GM21576 (cell line): ENCODE results near the gene PHOX2B.

Experiments used
- ATAC-seq: cut with Tn5 transposase; IDR thresholded peaks from one replicate; pipeline ENCODE4 v1.9.1; 2021; ENCODE audit warnings: mild to moderate bottlenecking, moderate library complexity; ENCODE audit not compliant: unreplicated experiment

PHOX2B gene

DNA sequence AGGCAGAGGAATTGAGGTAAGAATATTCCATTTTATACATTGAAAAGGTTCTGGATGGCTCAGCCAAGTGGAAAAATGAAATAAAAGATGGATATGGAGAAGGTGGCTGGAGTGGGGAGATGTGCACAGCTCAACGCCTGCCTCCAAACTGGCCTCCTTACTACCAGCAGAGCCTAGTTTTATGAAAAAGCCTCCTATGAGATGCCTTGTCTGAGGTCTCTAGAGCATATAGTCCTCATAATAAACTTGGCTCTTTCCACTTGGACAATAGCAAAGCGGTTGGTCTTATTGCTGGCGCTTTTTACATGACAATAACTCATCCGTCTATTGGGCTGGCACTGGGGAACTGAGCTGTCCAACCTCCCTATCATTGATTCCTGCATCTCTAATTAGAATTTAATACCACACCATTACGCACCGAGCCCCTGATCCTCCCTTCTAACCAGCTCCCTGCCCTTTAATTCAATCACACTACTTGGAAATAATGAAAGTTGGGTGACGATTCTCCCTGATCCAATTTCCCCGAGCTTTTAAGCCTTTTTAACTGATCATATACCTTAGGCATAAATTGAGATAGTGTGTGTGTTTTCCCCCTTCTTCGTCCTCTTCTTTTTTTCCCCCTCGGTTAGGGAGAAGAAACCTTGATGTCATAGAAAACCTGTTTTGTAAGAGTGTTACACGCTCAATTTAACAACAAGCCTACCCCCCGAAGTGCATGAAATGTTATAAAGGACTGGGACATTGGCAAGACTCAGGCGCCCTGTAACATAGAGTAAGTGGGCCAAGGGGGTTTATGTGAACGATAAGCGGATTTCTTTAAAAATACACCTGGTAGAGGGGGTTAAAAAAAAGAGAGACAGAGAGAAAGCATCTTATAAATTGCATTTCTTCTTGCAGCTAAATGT is at the start of gene PHOX2B:
PHOX2B (minus strand) TSS at position 155 of the 905 bp plus-strand sequence; CDS start at position 40, 115 bp downstream.
- ATAC-seq = no peak

DNA sequence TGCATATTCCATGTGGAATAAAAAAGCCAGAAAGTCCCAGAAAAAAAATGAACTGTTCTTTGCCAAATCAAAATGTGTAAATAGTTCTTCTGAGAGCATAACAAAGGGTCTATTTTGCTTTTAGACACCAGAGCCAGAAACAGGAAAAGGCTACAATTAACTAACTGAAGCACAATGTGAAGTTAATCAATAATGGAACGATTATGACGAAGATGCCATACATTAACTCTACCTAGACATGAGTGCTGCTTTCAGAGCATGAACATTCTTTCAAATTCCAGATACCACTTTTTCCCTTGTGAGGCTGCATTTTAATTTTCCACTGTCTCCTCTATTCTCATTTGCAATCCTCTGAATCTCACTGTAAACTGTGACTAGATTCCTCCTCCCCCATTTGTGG is 48.7 kb upstream of the PHOX2B start:
- ATAC-seq = no peak

DNA sequence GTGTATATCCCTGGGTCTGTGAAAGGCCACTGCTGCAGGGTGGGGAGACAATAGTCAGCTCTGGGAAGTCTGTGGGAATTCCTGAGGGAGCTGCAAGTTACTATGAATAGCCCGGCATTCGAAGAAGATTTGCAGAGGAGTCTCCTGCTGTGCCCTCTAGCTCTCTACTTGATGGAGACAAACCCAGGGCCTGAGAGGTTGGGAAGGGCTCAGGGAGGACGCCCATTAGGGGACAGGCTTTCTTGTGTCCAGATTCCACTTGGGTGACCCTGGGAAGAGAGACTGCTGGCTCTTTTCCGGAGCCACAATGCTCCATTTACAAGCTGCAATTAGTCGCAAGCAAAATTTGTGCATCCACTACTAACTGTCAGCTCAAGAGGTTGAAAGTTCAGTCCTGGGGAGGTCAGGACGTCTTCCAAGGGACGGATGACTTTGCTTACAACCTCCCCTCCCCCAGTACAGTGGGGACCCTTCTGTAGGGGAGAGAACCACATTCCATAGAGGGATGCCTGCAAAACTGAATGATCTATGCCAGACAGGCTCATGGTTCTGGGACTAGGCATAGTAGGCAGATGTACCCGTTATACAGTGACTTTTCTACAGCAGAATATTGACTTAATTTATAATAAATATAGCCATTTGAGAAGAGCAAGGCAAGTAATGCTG is 48.2 kb upstream of the PHOX2B start:
- ATAC-seq = no peak

DNA sequence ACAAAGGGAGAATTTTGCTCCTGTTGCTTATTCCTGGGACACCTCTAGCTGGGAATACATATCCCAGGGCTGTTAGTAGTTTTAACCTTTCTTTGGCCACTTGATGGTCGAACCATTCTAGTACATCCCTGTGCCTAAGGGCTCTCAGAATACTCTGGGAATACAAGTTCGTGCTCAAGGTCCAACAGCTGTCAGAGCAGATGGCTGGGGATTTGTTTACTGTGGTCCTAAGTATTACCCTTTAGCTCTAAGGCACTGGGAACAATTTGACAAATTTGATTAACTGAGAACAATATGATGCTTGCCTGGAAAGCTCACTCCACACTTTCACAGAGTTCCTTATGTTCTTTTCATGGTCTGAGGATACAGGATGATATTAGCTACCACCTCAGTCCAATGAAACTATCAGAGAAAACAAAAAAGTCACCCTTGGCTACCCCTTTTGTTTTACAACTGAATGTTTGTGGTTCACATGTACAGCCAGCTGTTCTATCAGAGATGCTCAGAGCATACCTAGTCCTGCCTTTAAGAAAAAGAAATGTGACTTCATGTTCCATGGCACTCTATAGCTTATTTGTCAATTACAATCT is 47.4 kb upstream of the PHOX2B start:
- no peak for ATAC-seq

DNA sequence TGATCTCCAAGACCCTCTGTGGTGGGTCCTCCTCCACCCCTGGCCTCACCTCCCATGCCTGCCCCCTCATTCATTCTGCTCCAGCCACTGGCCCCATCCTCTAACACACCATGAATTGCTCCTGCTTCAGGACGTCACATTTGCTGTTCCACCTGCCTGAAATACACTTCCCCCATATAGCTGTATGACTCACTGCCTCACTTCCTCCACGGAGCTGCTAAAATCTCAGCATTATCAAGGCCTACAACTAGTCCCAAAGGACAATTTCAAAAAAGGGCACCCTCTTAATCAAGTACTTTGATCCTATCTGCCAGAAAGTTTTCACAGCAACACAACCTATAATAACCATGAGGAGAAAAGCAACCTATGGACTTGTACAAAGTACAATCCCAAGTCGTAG is 43.6 kb upstream of the PHOX2B start:
- ATAC-seq = no peak

DNA sequence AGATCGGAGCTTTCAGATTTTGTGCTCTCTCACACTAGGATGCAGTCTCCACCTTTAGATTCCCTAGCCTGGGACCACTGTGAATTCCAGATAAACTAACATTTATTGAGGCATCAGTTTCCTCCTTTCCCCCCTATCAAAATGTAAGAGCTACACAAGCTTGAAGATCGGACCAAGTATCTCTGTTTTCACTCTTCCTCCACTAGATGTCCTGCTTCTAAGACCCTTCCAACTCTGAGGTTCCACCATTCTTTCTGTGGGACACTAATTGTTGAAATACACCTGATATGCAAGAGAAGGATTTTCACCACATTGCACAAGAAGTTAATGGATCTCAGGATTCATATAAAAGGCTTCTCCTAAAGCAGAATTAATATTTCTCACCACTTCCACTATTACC is 43.0 kb upstream of the PHOX2B start:
- ATAC-seq = no peak

DNA sequence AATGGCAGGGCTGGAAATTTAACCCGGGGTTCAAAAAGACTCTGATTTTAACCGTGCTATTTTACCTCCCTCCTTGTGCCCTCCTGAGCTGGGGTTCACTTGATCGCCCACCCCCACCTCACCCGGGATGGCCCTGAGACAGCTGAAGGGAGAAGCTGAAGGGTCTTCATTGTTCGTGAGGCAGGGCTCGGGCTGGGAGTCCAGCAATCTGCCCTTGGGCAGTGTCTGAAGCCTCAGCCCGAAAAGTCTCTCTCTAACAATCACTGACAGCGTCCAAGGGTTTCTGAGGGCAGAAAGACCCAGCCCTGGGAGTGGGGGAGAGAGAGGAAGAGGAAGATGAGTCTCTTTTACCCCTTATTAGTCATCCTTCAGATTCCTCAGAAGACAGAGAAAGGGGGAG is 39.4 kb upstream of the PHOX2B start:
- ATAC-seq = no peak

DNA sequence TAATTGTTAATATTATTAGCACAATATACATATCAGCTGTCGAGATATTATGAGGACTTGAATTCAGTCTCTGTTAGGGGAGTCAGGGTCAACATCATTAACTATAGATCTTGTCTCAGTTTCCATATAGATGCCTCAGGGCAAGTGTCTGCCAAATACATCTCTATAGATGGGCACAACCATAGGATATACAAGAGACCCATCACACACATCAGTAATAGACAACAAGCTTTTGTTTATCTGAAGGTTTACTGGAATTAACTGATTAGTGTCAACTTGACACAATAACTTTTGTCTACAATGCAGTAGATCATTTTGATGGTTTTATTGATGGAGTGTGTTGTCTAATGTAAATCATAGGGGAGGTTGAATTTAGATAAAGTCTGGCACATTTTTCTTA is 37.1 kb upstream of the PHOX2B start:
- ATAC-seq = no peak

DNA sequence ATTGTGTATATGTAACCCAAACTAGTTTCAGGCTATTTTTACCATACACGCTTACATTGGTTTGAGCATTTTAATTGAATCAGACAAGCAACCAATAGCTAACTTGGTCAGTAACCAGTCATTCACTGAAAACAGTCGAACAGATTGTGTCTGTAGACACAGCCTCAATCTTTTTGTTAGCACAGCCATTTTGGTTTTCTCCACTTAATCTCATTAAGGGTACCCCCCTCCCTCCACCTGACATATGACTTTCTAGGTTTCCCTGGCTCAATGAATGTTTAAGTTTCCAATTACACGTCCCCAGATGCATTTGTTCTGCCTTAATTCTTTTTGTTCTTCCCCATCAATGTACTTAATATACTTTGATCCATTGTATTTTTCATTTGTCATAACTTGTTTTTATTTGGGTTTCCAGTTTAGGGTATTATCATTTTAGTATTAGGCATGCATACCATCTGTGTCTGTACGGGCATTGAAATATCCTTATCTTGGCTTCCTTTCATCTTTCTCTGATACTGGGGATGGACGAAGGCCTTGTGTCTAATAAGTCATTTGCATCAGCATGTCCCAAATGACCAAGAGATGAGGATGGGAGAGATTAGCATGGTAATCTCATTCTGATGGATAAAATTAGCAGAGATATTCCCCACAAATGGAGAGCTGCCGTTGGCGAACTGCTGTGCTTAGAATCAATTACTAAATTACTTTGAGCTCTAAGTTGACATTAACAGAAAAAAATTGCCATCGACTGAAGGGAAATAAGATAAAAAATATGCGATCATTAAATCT is 35.9 kb upstream of the PHOX2B start:
- ATAC-seq = no peak

DNA sequence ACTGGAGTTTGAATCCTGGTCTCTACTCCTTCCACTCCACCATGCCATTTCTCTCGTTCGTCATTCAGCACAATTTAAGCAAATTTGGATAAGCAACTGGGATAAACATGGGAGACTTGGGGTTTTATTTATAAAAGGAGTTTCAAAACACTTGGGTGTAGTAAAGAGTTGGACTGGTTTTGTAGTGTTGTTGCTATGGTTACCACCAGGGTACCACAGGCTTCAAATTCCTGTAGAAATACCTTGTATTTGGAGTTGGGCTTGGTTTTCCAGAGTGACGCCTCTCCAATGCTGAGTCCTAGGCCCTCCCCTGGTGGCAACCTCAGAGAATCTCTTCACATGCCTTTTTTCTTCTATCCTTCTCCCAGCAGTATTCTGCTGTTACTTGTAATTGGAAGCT is 27.9 kb upstream of the PHOX2B start:
- ATAC-seq = no peak

DNA sequence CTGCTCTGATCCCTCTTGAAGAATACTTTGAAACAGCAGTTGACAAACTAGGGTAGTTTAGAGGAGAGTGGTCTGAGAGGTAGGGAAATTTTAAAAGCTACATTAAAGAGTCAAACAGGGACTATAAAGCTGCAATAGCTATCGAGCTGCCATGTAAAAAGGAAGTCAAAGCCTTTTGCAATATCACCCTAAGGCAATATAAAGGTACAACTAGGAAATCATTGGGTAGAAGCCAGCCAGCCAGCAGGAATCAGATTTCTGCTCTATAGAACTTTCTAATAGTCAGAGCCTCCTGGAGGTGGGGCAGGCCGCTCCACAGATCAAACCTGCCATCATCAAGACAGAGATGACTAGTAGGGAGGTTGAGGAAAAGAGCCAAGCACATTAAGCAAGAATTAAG is 15.2 kb upstream of the PHOX2B start:
- no peak for ATAC-seq

DNA sequence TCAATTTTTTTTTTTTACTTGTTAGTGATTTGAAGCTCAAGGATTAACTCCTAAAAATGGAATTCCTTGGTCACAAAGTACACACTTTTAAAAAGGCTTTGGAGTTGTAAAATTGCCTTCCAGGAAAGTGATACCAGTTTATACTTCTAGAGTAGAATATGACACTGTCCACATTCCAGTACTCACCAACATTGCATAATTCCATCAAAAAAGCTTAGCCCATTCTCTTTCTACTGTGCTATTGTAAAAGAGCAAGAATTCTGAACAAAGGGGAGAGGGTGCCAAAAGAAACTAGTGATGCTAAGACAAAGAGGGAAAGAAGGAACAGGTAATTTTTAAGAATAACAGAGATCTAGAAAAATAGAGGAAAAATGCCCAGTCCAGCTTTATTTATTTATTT is 10.4 kb upstream of the PHOX2B start:
- ATAC-seq = no peak

DNA sequence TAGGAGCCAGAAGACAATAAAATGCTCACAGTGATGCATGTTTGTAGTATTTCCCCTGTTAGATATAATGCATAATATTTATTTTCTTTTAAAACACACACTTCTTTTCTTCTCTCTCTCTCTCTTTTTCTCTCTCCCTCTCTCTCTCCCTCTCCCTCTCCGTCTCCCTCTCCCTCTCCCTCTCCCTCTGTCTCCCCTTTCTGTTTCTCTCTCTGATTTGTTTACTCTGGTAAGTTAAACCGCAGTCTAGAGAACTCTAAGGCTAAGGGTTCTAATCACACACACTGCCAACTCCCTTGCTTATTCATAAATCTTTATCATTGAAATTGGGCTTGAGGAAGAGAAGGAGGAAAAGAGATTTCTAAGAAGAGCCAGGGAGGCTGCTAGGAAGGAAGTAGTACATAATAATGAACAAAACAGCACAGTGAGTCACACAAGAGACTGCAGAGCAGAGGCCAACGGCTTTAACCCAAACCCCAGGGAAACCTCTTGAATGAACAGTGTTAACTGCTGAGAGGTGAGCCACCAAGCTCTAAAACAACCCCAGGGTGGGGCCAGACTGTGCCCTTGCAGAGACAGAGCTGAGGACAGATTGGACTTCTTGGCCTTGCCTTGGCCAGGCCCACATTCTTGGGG is 9.1 kb upstream of the PHOX2B start:
- no peak for ATAC-seq

DNA sequence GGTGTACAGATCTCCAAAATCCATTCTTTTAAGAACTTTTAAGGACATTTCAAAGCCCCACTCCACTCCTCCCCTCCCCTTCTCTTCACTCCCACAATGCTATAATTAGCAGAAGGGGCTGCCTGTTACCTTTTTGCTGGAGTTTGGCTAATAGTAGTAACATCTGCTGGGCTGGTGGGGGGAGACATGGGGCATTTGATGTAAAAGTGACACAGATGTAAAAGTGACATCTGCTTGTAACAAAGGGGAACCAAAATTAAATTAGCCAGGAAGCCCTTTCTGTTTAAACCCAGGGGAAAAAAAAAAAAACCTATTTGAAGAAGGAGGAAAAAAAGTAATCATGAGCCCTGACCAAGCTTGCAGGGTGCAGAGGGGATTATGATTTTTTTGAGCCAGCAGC is 5.4 kb upstream of the PHOX2B start:
- ATAC-seq = no peak

DNA sequence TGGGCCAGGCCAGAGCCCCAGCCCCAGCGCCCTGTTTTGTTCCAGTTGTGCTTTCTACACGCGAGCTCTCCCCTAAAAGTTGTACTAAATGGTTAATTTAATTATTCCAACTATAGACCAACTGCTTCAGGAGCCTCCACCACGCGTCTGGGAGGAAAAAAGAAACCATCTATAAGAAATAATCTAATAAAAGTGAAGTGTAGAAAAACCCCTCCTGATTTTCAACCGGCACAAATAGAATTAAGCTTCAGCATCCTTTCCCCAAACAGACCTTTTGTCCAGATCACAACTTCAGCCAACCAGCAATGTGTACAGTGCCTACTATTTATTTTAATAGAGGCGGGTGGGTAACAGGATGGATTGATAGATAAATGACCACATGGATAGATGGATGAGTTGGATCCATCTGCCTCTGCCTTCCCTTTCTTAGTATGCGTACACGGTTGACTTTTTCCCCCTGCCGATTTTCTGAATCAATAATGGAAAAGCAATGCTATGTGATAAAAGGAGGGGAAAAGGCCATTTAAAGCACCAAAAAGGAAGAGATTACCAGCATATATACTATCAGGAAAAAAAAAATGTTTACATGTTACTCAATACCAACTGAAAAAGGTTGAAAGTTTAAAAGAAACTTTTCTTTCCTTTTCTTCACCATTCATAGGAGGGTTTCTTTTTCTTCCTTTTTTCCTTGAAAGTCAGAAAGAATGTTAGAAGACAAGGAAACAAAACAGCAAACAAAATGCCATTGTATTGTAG is 3.7 kb upstream of the PHOX2B start:
- ATAC-seq = no peak

DNA sequence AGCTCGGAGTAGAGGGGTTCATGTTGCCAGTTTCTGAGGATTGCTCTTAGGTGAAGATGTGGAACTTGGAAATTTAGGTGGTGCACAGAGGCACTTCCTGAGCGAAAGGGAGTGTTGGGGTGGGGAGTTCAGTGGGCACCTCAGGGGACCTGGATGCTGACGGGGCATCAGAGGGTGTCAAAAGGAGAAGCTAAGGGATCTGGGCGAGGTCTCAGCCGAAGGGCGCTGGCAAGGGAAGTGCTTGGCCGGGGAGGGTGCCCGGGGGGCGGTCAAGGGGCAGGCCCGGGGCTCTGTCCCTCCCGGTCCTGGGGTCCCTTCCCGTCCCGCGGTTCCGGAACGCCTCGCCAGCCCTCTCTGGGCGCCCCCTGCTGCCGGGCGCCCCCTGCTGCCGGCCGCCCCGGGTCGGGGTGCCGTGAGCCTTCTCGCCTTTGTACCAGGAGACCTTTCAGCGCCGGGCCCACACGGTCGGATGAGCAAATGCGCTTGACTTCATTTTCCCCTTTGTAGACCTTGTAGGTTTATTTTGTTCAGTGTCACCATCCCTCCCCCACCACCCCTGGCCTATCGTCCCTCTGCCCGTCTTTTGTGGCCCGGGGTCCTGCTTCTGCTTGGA is 3.0 kb upstream of the PHOX2B start:
- ATAC-seq = no peak

DNA sequence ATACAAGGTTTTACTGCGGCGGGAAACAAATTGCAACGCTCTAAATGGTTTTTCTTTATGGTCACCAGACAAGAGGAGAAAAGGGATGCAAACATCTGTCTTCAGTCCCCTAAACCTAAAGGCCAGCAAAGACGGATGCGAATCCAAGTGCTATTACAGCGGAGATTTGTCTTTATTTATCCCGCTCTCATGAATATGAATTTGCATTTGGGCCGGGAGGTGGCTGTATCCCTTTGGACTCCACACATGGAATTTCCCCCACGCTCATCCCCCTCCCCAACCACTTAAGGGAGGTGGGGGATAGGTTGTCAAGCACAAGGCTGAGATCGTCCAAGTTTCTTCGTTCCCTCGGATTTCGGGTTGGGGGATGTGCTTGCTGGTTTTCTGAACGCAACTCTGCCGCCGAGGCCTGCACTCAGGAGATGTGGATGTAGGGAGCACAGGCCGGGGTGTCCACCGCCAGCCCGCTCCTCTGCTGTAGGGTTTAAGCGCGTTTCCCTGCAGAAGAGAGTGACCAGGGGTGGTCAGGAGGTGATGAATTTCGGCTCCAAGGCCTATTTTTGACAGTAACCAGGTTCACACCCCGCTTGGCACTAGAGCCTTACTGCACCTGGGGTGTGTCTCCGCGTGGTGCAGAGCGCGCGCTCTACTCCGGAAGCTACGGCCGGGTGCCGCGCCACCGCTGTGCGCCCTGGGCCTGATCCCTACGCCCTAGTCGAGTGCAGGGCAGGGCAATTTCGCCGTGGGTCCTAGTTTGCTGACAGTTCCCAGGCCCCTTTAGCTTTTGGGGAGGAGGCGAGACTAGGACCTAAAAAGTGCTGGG is 2.3 kb upstream of the PHOX2B start:
- ATAC-seq = no peak

DNA sequence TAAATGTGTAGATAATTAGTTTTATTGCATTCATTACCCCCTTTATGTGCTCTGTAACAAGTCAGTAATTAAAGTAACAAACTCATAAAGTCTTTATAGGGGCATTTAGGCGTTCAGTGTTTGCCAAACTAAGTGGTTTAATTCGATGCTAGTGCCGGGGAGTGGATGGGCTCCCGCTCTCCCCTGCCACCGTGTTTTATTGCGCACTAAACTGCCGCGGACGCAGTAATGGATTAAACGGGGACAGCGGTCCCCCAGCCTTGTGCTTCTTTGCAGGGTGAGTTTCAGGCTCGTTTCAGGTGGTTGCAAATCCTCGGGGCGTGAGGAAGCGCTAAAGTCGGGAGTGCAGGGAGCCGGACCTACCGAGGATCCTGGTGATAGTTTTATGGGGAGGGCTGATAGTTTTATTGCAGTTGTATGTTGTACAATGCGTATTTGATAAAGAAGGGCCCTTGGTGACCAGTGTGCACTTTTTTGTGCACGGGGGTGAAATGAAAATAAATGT is 1.6 kb upstream of the PHOX2B start:
- ATAC-seq = no peak

DNA sequence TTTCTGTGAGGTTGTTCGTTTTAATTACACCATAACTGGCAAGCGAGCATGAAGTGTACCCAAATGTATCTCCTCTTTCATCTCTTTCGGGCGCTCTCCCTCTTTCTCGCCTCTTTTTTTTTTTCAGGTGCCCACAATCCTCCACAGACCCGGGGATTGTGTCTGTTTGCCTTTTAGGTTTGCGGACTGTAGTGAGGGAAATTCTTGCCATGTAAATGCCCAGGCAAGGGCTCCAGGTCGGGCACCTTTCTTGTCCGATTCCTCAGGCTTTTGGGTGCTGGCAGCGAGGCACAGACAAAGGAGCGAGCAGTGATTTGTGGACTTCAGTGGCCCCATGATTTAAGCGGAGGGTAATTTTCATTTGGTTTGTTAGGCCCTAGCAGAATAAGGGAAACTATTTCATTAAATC is 1.1 kb upstream of the PHOX2B start:
- no peak for ATAC-seq
